ENCODE results near the gene LRRC10B.
A peak's percentile ranks its signal among the peaks of the same experiment; 100 is the strongest.

Gene LRRC10B

GRCh38 chr11:61502522-61502921 lies 6.0 kb upstream of the LRRC10B start:
- Histone ChIP-seq H3K36me3 (ENCODE audit: insufficient read depth, insufficient read length, low read length) (no peaks in the 10 kb centered on the region), H3K9me3 (ENCODE audit: insufficient read depth, low read length) (no peaks in the 10 kb centered on the region), H3K4me1 (ENCODE audit: insufficient read depth, insufficient read length) (peaks cover 22% of the 10 kb centered on the region), H3K27me3 (ENCODE audit: insufficient read depth, insufficient read length) (peaks cover 18% of the 10 kb centered on the region), H3K9ac (ENCODE audit: insufficient read length, low read depth) (no peak overlapping the region), H3K4me3 (ENCODE audit: insufficient read length, low read depth) (no peak overlapping the region)
- TF ChIP-seq ZNF274 (IDR thresholded peaks at IDR 0.05; ENCODE audit: low read depth, low read length) = no peak
- TF ChIP-seq SUZ12 (IDR thresholded peaks at IDR 0.05; ENCODE audit: extremely low read depth, insufficient read depth, insufficient read length) = no peak
- TF ChIP-seq YY1 (IDR thresholded peaks at IDR 0.05; ENCODE audit: insufficient read depth, insufficient read length) = no peak
- DNase-seq (ENCODE audit: low read depth, low spot score) = no peak

- no peak for DNase-seq (ENCODE audit: low read depth, low spot score)
- Histone ChIP-seq H3K36me3 (ENCODE audit: insufficient read depth, insufficient read length, low read length) (no peaks in the 10 kb centered on the region), H3K4me1 (ENCODE audit: insufficient read depth, insufficient read length) (peaks cover 27% of the 10 kb centered on the region), H3K9ac (ENCODE audit: insufficient read length, low read depth) (no peak overlapping the region), H3K9me3 (ENCODE audit: insufficient read depth, low read length) (no peaks in the 10 kb centered on the region), H3K27me3 (ENCODE audit: insufficient read depth, insufficient read length) (peaks cover 26% of the 10 kb centered on the region), H3K4me3 (ENCODE audit: insufficient read length, low read depth) (no peak overlapping the region)
- TF ChIP-seq YY1 (IDR thresholded peaks at IDR 0.05; ENCODE audit: insufficient read depth, insufficient read length) (no peak), ZNF274 (IDR thresholded peaks at IDR 0.05; ENCODE audit: low read depth, low read length) (no peak), SUZ12 (IDR thresholded peaks at IDR 0.05; ENCODE audit: extremely low read depth, insufficient read depth, insufficient read length) (no peak)
These were observed 5.3 kb upstream of the LRRC10B start for GRCh38 chr11:61503135-61503770.

GRCh38 chr11:61505106-61505505 lies 3.4 kb upstream of the LRRC10B start:
- H3K4me3 ChIP-seq (ENCODE audit: insufficient read length, low read depth) = no peak overlapping the region
- no peaks in the 10 kb centered on the region for H3K9me3 ChIP-seq (ENCODE audit: insufficient read depth, low read length)
- peaks cover 26% of the 10 kb centered on the region for H3K4me1 ChIP-seq (ENCODE audit: insufficient read depth, insufficient read length)
- no peak overlapping the region for H3K9ac ChIP-seq (ENCODE audit: insufficient read length, low read depth)
- no peak for DNase-seq (ENCODE audit: low read depth, low spot score)
- TF ChIP-seq ZNF274 (IDR thresholded peaks at IDR 0.05; ENCODE audit: low read depth, low read length) = no peak
- no peak for TF ChIP-seq SUZ12 (IDR thresholded peaks at IDR 0.05; ENCODE audit: extremely low read depth, insufficient read depth, insufficient read length)
- no peak for TF ChIP-seq YY1 (IDR thresholded peaks at IDR 0.05; ENCODE audit: insufficient read depth, insufficient read length)
- peaks cover 34% of the 10 kb centered on the region for H3K27me3 ChIP-seq (ENCODE audit: insufficient read depth, insufficient read length)
- H3K36me3 ChIP-seq (ENCODE audit: insufficient read depth, insufficient read length, low read length) = no peaks in the 10 kb centered on the region

GRCh38 chr11:61505640-61506155 lies 2.9 kb upstream of the LRRC10B start:
- H3K9ac ChIP-seq (ENCODE audit: insufficient read length, low read depth) = no peak overlapping the region
- H3K36me3 ChIP-seq (ENCODE audit: insufficient read depth, insufficient read length, low read length) = no peaks in the 10 kb centered on the region
- no peak for DNase-seq (ENCODE audit: low read depth, low spot score)
- H3K27me3 ChIP-seq (ENCODE audit: insufficient read depth, insufficient read length) = peaks cover 40% of the 10 kb centered on the region
- peaks cover 32% of the 10 kb centered on the region for H3K4me1 ChIP-seq (ENCODE audit: insufficient read depth, insufficient read length)
- TF ChIP-seq YY1 (IDR thresholded peaks at IDR 0.05; ENCODE audit: insufficient read depth, insufficient read length) (no peak), ZNF274 (IDR thresholded peaks at IDR 0.05; ENCODE audit: low read depth, low read length) (no peak), SUZ12 (IDR thresholded peaks at IDR 0.05; ENCODE audit: extremely low read depth, insufficient read depth, insufficient read length) (no peak)
- no peaks in the 10 kb centered on the region for H3K9me3 ChIP-seq (ENCODE audit: insufficient read depth, low read length)
- H3K4me3 ChIP-seq (ENCODE audit: insufficient read length, low read depth) = no peak overlapping the region

GRCh38 chr11:61507012-61507768 lies 1.4 kb upstream of the LRRC10B start:
- DNase-seq (ENCODE audit: low read depth, low spot score) = no peak
- H3K27me3 ChIP-seq (ENCODE audit: insufficient read depth, insufficient read length) = peaks cover 44% of the 10 kb centered on the region
- H3K9ac ChIP-seq (ENCODE audit: insufficient read length, low read depth) = no peak overlapping the region
- peaks cover 38% of the 10 kb centered on the region for H3K4me1 ChIP-seq (ENCODE audit: insufficient read depth, insufficient read length)
- peak overlapping the region; percentile 43 for H3K4me3 ChIP-seq (ENCODE audit: insufficient read length, low read depth)
- no peaks in the 10 kb centered on the region for H3K9me3 ChIP-seq (ENCODE audit: insufficient read depth, low read length)
- TF ChIP-seq ZNF274 (IDR thresholded peaks at IDR 0.05; ENCODE audit: low read depth, low read length) (no peak), YY1 (IDR thresholded peaks at IDR 0.05; ENCODE audit: insufficient read depth, insufficient read length) (no peak), SUZ12 (IDR thresholded peaks at IDR 0.05; ENCODE audit: extremely low read depth, insufficient read depth, insufficient read length) (no peak)
- no peaks in the 10 kb centered on the region for H3K36me3 ChIP-seq (ENCODE audit: insufficient read depth, insufficient read length, low read length)

- Histone ChIP-seq H3K9ac (ENCODE audit: insufficient read length, low read depth) (peak overlapping the region; percentile 86), H3K4me3 (ENCODE audit: insufficient read length, low read depth) (peak overlapping the region; percentile 48), H3K4me1 (ENCODE audit: insufficient read depth, insufficient read length) (peaks cover 50% of the 10 kb centered on the region), H3K27me3 (ENCODE audit: insufficient read depth, insufficient read length) (peaks cover 44% of the 10 kb centered on the region), H3K9me3 (ENCODE audit: insufficient read depth, low read length) (no peaks in the 10 kb centered on the region), H3K36me3 (ENCODE audit: insufficient read depth, insufficient read length, low read length) (no peaks in the 10 kb centered on the region)
- TF ChIP-seq YY1 (IDR thresholded peaks at IDR 0.05; ENCODE audit: insufficient read depth, insufficient read length) = no peak
- TF ChIP-seq ZNF274 (IDR thresholded peaks at IDR 0.05; ENCODE audit: low read depth, low read length) = no peak
- no peak for TF ChIP-seq SUZ12 (IDR thresholded peaks at IDR 0.05; ENCODE audit: extremely low read depth, insufficient read depth, insufficient read length)
- peak; percentile 91 for DNase-seq (ENCODE audit: low read depth, low spot score)
These were observed 787 bp downstream of the LRRC10B start for GRCh38 chr11:61509043-61510029.
